Inflammatory macrophage (primary cell): ENCODE results near the gene OR51D1.

Experiments
- DNase-seq, 2 donors: peaks; one replicate each; pipeline ENCODE4 v3.0.0-alpha.2; 2020 to 2022

OR51D1 gene

GRCh38 chr11:4645974-4646373 is 8.7 kb downstream of the OR51D1 start:
- DNase-seq, result no peak

- DNase-seq, result no peak
Observed at GRCh38 chr11:4647766-4648165, 10.5 kb downstream of the OR51D1 start.

- DNase-seq, result no peak
Observed at GRCh38 chr11:4654635-4655369, 17.5 kb downstream of the OR51D1 start.

GRCh38 chr11:4658629-4659445 is 21.6 kb downstream of the OR51D1 start:
- no peak for DNase-seq

- DNase-seq, result no peak
Observed at GRCh38 chr11:4662876-4663275, 25.6 kb downstream of the OR51D1 start.

- DNase-seq, result no peak
Observed at GRCh38 chr11:4664183-4664582, 26.9 kb downstream of the OR51D1 start.

GRCh38 chr11:4664786-4665185 is 27.5 kb downstream of the OR51D1 start:
- no peak for DNase-seq

- no peak for DNase-seq
Observed at GRCh38 chr11:4665424-4665823, 28.1 kb downstream of the OR51D1 start.

- DNase-seq, result no peak
Observed at GRCh38 chr11:4671741-4672140, 34.5 kb downstream of the OR51D1 start.

- no peak for DNase-seq
Observed at GRCh38 chr11:4672470-4672869, 35.2 kb downstream of the OR51D1 start.

- no peak for DNase-seq
Observed at GRCh38 chr11:4673781-4674180, 36.5 kb downstream of the OR51D1 start.

GRCh38 chr11:4677948-4678347 is 40.7 kb downstream of the OR51D1 start:
- DNase-seq, result no peak

GRCh38 chr11:4680341-4680740 is 43.1 kb downstream of the OR51D1 start:
- no peak for DNase-seq

GRCh38 chr11:4682623-4683419 is 45.5 kb downstream of the OR51D1 start:
- DNase-seq, result no peak

- no peak for DNase-seq
Observed at GRCh38 chr11:4684631-4685285, 47.5 kb downstream of the OR51D1 start.
